Stimulated activated CD4-positive, alpha-beta T cell treated with anti-CD3 and anti-CD28 coated beads, TNF-alpha, amount 100 ng/mL, for 24 hours (primary cell): ENCODE results near the gene CHCHD6.

ENCODE experiments used
- DNase-seq, 3 experiments: peaks; one replicate each; pipeline ENCODE4 v3.0.0-alpha.2; 2020; ENCODE audit warnings: low read depth in 3 of 3

The CHCHD6 gene

DNA sequence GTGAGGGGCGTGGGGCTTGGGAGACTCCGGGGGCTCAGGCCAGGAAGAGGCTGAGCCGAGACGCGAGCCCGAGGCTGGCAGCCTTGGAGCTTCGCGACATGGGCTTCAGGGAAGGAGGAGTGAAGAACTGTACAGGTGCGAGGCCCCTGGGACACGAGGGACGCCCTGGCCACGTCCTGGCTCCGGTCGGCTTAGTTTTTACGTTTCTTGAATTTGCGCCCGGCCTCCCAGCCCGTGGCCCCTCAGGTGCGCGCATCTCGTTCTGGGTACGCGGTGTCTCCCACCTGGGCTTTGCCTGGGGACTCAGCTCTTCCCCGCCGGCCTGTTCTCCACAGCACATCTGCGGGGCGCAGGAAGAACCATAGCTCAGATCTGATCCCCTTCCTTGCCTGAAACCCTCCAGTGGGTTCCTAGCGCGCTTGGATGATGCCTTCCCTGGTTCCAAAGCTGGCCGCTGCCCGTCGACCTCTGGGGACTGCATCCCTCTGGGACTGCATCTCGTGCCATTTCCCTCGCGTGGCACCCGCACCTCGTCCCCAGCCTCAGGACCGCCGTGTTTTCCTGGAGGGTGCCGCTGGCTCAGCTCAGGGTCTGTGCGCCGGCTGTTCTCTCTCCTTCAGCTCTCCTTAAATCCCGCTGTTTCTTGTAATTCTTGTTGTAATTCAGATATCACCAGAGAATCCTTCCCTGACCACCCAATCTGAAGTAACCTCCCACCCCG, 614 bp downstream of the CHCHD6 start:
- peak in 1 of 3 experiments; percentile 3 for DNase-seq

- DNase-seq: no peak
Observed at GRCh38 chr3:126706631-126707030, 2.6 kb downstream of the CHCHD6 start.

GRCh38 chr3:126711121-126711760, 7.2 kb downstream of the CHCHD6 start:
- no peak for DNase-seq

DNA sequence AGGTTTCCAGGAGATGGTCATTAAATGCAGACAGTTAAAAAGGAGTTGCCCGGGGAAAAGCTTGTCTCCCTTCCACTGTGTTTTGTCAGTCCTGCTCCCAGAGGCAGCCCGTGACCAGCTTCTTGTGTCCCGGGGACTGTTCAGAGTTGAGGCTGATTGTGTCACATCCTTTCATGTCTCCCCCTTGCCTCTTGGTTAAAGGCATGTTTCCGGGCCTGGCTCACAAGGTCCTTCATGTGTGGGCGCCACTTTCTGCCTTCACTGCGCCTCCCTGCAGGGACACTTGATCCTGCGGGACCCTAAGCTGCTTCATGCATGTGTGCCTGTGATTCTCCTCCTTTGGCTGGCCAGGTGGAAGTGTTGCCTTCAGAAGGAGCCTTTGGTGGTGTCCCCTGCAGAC, 9.2 kb downstream of the CHCHD6 start:
- no peak for DNase-seq

GRCh38 chr3:126714276-126714900, 10.3 kb downstream of the CHCHD6 start:
- no peak for DNase-seq

- DNase-seq: no peak
Observed at GRCh38 chr3:126714921-126715320, 10.9 kb downstream of the CHCHD6 start.

DNA sequence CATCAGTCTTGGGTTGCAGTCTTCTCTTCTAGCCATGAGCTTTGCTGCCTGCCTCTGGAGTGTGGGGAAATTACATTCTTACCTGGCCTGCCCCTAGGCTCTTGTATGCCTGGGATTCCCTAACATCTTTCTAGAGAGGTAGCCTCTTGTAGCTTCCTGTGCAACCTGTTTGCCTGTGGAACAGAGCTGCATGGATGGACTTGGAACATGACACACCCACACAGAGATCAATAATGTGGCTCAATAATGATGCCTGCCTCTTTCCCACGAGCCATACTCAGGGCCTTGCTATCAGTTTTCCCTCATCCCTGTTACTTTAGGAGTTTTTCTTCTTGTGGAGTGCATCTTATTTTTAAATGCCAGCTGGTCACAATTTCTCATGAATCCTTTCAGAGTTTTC, 11.4 kb downstream of the CHCHD6 start:
- DNase-seq: no peak

DNA sequence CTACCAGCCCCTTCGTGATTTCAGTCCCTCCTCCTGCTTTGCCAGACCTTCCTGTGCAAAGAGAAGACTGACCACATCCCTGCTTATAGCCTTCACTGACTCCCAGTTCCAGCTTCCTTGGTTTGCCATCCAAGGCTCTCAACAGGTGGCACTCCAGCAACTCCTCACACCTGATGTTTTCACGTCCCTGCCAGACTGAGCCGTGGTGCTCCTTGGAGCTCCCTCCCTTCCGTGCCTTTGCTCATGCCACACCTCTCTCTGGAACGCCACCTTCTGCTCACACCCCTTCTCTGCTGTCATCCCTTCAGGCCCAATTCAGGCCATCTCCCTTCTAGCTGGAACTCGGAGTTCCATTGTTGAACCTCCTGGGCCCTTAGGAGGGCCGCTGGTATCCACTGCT, 12.0 kb downstream of the CHCHD6 start:
- no peak for DNase-seq

DNA sequence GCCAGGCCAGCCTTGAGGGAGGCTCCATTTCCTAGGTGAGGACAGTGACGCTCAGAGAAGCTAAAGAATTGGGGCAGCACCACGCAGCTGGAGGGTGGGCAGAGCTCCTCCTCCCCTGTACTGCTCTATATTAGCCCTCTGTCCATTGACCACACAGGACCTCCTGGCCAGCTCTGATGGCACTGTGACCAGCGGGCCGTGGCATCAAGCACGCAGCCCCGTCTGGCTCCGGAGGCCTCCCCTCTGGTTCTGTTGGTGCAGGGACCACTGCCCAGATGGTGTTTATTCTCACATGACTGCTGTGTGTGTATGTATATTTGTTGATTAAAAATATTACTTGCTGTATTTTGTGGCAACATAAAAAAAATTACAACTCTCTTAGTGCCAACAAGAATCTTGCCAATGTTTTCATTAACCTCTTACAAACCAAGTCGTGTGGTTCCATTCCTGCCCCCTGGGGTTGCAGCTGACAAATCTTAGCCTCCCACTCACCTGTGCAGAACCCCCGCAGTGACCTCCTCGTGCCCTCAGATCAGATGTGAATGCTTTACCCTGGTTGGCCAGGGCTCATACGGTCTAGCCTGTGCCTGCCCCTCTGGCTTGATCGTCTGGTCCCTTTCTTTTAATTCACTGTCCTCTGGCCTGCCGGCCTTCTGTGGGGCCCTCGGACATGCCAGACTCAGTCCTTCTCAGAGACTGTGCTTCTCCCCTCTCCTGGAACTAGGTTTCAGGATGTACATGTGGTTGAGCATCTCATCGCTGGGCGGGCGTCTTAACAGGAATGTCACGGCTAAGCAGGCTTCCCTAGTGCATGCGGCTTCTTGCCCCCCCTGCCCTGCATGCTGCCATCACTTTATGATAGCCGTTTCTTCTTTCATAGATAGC, 14.8 kb downstream of the CHCHD6 start:
- DNase-seq: no peak

DNA sequence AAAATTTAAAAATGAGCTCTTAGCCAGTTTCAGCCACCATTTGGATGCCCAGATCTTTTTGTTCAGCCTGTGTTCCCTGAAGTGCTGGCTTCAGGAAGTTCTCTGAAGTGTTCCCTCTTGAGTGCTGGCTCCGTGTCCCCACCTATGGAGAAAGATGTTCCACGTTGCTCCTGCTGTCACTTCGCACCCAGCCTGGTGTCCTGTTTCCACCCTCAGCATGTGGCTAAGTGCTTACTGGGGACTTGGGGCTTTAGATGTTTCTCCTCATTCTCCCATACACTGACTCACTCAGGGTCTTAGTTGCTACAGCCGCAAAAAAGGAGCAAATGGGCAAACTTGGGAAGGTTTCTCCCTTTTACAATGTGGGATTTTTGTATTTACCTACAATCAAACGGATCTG, 16.6 kb downstream of the CHCHD6 start:
- no peak for DNase-seq

- no peak for DNase-seq
Observed at GRCh38 chr3:126721246-126721645, 17.2 kb downstream of the CHCHD6 start.

DNA sequence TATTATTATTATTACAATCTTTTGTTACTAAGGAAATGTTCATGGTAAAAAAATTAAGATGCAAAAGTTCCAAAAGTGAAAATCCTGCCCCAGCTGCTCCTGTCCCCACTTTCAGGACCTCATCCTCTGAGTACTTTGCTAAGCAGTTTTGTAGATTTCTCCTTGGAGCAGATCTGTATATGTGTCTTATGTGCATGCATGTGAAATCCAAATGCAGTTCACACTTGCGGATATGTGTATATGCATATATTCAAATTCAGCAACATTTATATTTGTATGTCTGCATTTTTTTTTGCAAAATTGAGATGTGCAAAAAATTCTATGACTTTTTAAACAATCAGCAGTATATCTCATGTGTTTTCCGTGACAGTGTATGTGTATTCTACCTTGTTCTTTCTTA, 19.2 kb downstream of the CHCHD6 start:
- no peak for DNase-seq

GRCh38 chr3:126723801-126724200, 19.8 kb downstream of the CHCHD6 start:
- DNase-seq: no peak

- no peak for DNase-seq
Observed at GRCh38 chr3:126728680-126729079, 24.6 kb downstream of the CHCHD6 start.

DNA sequence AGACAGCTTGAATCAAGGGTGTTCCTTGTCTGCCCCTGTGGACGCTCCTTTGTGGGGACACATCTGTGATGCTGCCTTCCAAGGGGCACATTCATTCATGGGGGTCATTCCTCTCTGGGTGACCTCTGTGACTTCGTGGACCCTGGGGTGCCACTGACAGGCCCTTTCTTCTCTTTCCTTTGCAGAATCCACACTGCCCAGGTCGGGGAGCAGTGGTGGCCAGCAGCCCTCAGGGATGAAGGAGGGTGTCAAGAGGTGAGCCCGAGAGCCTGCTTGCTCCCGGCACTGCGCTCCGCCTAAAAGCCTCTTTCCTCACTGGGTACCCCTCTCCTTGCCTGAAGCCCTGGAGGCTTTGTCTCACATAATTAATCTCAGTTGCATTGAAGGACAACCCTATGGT, 26.3 kb downstream of the CHCHD6 start:
- DNase-seq: no peak

DNA sequence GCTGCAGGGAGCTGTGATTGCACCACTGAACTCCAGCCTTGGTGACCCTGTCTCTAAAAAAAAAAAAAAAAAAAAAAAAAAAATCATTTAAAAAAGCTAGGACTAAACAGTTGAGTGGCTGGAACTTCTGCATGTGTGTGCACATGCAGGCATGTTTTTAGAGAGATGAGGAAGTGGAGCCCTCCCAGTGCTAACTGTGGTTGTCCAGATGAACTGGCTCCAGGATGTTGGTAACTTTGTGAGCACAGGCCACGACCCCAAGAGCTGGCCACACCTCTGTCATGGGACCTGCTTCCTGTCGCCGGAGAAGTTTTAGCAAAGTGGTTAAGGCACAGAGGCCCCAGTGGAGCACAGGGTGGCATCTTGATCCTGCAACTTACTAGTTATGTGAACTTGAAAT, 27.0 kb downstream of the CHCHD6 start:
- DNase-seq: no peak

DNA sequence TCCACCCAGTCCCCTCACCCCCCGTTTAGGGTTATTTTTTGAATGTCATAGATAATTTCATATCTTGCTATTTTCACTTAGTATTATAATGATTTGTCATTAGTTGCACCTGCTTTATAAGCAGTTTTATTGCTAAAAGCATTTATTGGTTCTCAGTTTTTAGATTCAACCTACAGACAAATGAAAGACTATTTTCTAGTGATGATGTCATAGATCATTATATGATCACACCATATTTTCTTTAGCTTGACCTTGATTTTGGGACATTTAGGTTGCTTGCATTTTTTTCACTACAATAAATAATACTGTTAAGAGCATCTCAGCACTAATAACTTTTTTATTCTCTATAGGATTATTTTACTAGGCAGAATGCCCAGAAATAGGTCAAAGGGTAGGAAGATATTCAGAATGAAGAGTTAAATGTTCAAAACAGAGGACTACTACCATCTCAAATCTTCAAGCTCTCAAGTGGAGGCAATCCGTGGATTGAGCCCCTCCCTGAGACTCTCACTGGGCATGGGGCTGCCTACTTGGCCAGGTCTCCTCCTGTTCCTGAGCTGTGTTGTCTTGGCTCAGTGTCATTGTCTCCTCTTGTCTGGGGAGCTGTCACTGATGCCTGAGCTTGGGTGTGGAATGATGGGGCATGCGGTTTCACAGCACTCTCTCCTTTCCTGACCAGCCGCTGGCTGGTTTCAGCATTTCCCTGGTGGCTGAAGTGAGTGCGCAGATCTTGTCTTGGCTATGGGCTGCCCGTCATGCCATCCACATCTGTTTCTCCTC, 28.4 kb downstream of the CHCHD6 start:
- DNase-seq: no peak

- DNase-seq: no peak
Observed at GRCh38 chr3:126733061-126733430, 29.0 kb downstream of the CHCHD6 start.

- DNase-seq: no peak
Observed at GRCh38 chr3:126734106-126734723, 30.2 kb downstream of the CHCHD6 start.

GRCh38 chr3:126737527-126737926, 33.5 kb downstream of the CHCHD6 start:
- DNase-seq: no peak

- no peak for DNase-seq
Observed at GRCh38 chr3:126742057-126742456, 38.0 kb downstream of the CHCHD6 start.
